Measurements from ENCODE around the gene ARRDC4.
A peak's percentile ranks its signal among the peaks of the same experiment; 100 is the strongest.

ARRDC4 gene

GRCh38 chr15:97953254-97953653 lies 7.2 kb upstream of the ARRDC4 start:
- DNase-seq (ENCODE audit: low read depth), result no peak
- no peak for TF ChIP-seq CTCF (IDR thresholded peaks at IDR 0.05; ENCODE audit: control insufficient read depth, insufficient read depth, low read depth, low read length, missing control alignments)

GRCh38 chr15:97953748-97954147 lies 6.8 kb upstream of the ARRDC4 start:
- no peak for TF ChIP-seq CTCF (IDR thresholded peaks at IDR 0.05; ENCODE audit: control insufficient read depth, insufficient read depth, low read depth, low read length, missing control alignments)
- no peak for DNase-seq (ENCODE audit: low read depth)
- H3K4me3 ChIP-seq (ENCODE audit: control insufficient read depth, low read depth, low read length), result no peak overlapping the region

More at GRCh38 chr15:97953254-97953653, 7.2 kb upstream of the ARRDC4 start:
- H3K4me3 ChIP-seq (ENCODE audit: control insufficient read depth, low read depth, low read length), result no peak overlapping the region

- no peak for DNase-seq (ENCODE audit: low read depth)
- H3K4me3 ChIP-seq (ENCODE audit: control insufficient read depth, low read depth, low read length), result no peak overlapping the region
- no peak for TF ChIP-seq CTCF (IDR thresholded peaks at IDR 0.05; ENCODE audit: control insufficient read depth, insufficient read depth, low read depth, low read length, missing control alignments)
These were observed 5.5 kb upstream of the ARRDC4 start for GRCh38 chr15:97955035-97955434.

GRCh38 chr15:97955529-97955928 lies 5.0 kb upstream of the ARRDC4 start:
- no peak for TF ChIP-seq CTCF (IDR thresholded peaks at IDR 0.05; ENCODE audit: control insufficient read depth, insufficient read depth, low read depth, low read length, missing control alignments)
- H3K4me3 ChIP-seq (ENCODE audit: control insufficient read depth, low read depth, low read length), result no peak overlapping the region
- no peak for DNase-seq (ENCODE audit: low read depth)

- H3K4me3 ChIP-seq (ENCODE audit: control insufficient read depth, low read depth, low read length), result peak overlapping the region; percentile 37
- no peak for TF ChIP-seq CTCF (IDR thresholded peaks at IDR 0.05; ENCODE audit: control insufficient read depth, insufficient read depth, low read depth, low read length, missing control alignments)
- DNase-seq (ENCODE audit: low read depth), result no peak
These were observed 659 bp upstream of the ARRDC4 start for GRCh38 chr15:97959724-97960363.

GRCh38 chr15:97961067-97961954 lies 808 bp downstream of the ARRDC4 start:
- peak overlapping the region; percentile 80 for H3K4me3 ChIP-seq (ENCODE audit: control insufficient read depth, low read depth, low read length)
- no peak for DNase-seq (ENCODE audit: low read depth)
- no peak for TF ChIP-seq CTCF (IDR thresholded peaks at IDR 0.05; ENCODE audit: control insufficient read depth, insufficient read depth, low read depth, low read length, missing control alignments)
